Midbrain (tissue), 1 donor: ENCODE measurements around the gene GPRIN1.
A peak's percentile ranks its signal among the peaks of the same experiment; 100 is the strongest.

Experiments used
- DNase-seq: peaks from one replicate; lab custom pipeline; 2025; lab: John Stamatoyannopoulos, UW

The GPRIN1 gene

GRCh38 chr5:176609724-176610434, at the start of gene GPRIN1:
Gene GPRIN1, minus strand, starts transcription at chr5:176610156. Its CDS starts 10,322 bp downstream, at chr5:176599834.
- DNase-seq = peak; percentile 65

GRCh38 chr5:176659512-176659839, 49.5 kb upstream of the GPRIN1 start:
- DNase-seq = no peak

GRCh38 chr5:176658817-176659511, 49.0 kb upstream of the GPRIN1 start:
- no peak for DNase-seq

GRCh38 chr5:176658007-176658599, 48.1 kb upstream of the GPRIN1 start:
- DNase-seq = peak; percentile 74

- DNase-seq = no peak
These were observed 46.6 kb upstream of the GPRIN1 start for GRCh38 chr5:176656467-176656990.

- no peak for DNase-seq
These were observed 44.9 kb upstream of the GPRIN1 start for GRCh38 chr5:176654856-176655255.

GRCh38 chr5:176653401-176654385, 43.7 kb upstream of the GPRIN1 start:
- DNase-seq = no peak

GRCh38 chr5:176652136-176652535, 42.2 kb upstream of the GPRIN1 start:
- peak; percentile 52 for DNase-seq

GRCh38 chr5:176651472-176651980, 41.6 kb upstream of the GPRIN1 start:
- DNase-seq = no peak

- DNase-seq = no peak
These were observed 40.5 kb upstream of the GPRIN1 start for GRCh38 chr5:176650354-176650884.

GRCh38 chr5:176648474-176649194, 38.7 kb upstream of the GPRIN1 start:
- DNase-seq = no peak

GRCh38 chr5:176647843-176648473, 38.0 kb upstream of the GPRIN1 start:
- no peak for DNase-seq

- peak; percentile 100 for DNase-seq
These were observed 37.3 kb upstream of the GPRIN1 start, which contains the start of gene TSPAN17 for GRCh38 chr5:176647030-176647842. Gene TSPAN17, plus strand, starts transcription at chr5:176647484. Its CDS starts 132 bp downstream, at chr5:176647616.

GRCh38 chr5:176646707-176647029, 36.7 kb upstream of the GPRIN1 start:
- DNase-seq = no peak

- DNase-seq = no peak
These were observed 36.2 kb upstream of the GPRIN1 start for GRCh38 chr5:176646049-176646706.

- no peak for DNase-seq
These were observed 35.1 kb upstream of the GPRIN1 start for GRCh38 chr5:176644878-176645670.

- no peak for DNase-seq
These were observed 34.3 kb upstream of the GPRIN1 start for GRCh38 chr5:176644294-176644693.
